ENCODE data around the gene ADAM22.
A peak's percentile ranks its signal among the peaks of the same experiment; 100 is the strongest.

ADAM22 gene

GRCh38 chr7:87959336-87959735 lies 25.3 kb downstream of the ADAM22 start:
- no peak for DNase-seq
- intact Hi-C loops (cut with DNase I): no loop called here

GRCh38 chr7:87960239-87960638 lies 26.2 kb downstream of the ADAM22 start:
- no peak for DNase-seq
- intact Hi-C loops (cut with DNase I): no loop called here

- intact Hi-C loops (cut with DNase I): no loop called here
- DNase-seq: no peak
These were observed 27.7 kb downstream of the ADAM22 start for GRCh38 chr7:87961754-87962153.

GRCh38 chr7:87966271-87966670 lies 32.2 kb downstream of the ADAM22 start:
- no peak for DNase-seq
- intact Hi-C loops (cut with DNase I): no loop called here

GRCh38 chr7:87968021-87968420 lies 34.0 kb downstream of the ADAM22 start:
- intact Hi-C loops (cut with DNase I): no loop called here
- no peak for DNase-seq

GRCh38 chr7:87982116-87982515 lies 48.1 kb downstream of the ADAM22 start:
- intact Hi-C loops (cut with DNase I): no loop called here
- no peak for DNase-seq

- intact Hi-C loops (cut with DNase I): no loop called here
- no peak for DNase-seq
These were observed 50.0 kb downstream of the ADAM22 start for GRCh38 chr7:87984088-87984487.

- intact Hi-C loops (cut with DNase I): no loop called here
- no peak for DNase-seq
These were observed 59.2 kb downstream of the ADAM22 start for GRCh38 chr7:87993269-87993668.

- no peak for DNase-seq
- intact Hi-C loops (cut with DNase I): no loop called here
These were observed 65.2 kb downstream of the ADAM22 start for GRCh38 chr7:87999261-87999660.

GRCh38 chr7:88001744-88002530 lies 67.9 kb downstream of the ADAM22 start:
- DNase-seq: peak in 1 of 10 donors; percentile 44
- intact Hi-C loops (cut with DNase I): no loop called here

GRCh38 chr7:88002617-88003016 lies 68.6 kb downstream of the ADAM22 start:
- intact Hi-C loops (cut with DNase I): no loop called here
- no peak for DNase-seq

GRCh38 chr7:88003581-88003980 lies 69.5 kb downstream of the ADAM22 start:
- no peak for DNase-seq
- intact Hi-C loops (cut with DNase I): no loop called here

GRCh38 chr7:88005191-88005590 lies 71.1 kb downstream of the ADAM22 start:
- DNase-seq: no peak
- intact Hi-C loops (cut with DNase I): no loop called here

- no peak for DNase-seq
- intact Hi-C loops (cut with DNase I): no loop called here
These were observed 75.6 kb downstream of the ADAM22 start for GRCh38 chr7:88009651-88010050.

- no peak for DNase-seq
- intact Hi-C loops (cut with DNase I): no loop called here
These were observed 78.0 kb downstream of the ADAM22 start for GRCh38 chr7:88012086-88012485.

- DNase-seq: no peak
- intact Hi-C loops (cut with DNase I): no loop called here
These were observed 79.9 kb downstream of the ADAM22 start for GRCh38 chr7:88013981-88014380.

- DNase-seq: no peak
- intact Hi-C loops (cut with DNase I): no loop called here
These were observed 80.5 kb downstream of the ADAM22 start for GRCh38 chr7:88014581-88014980.

GRCh38 chr7:88015309-88015708 lies 81.3 kb downstream of the ADAM22 start:
- intact Hi-C loops (cut with DNase I): no loop called here
- no peak for DNase-seq

- intact Hi-C loops (cut with DNase I): no loop called here
- DNase-seq: no peak
These were observed 84.5 kb downstream of the ADAM22 start for GRCh38 chr7:88018501-88018900.

- DNase-seq: no peak
- intact Hi-C loops (cut with DNase I): no loop called here
These were observed 87.1 kb downstream of the ADAM22 start for GRCh38 chr7:88020953-88021665.

- intact Hi-C loops (cut with DNase I): no loop called here
- DNase-seq: no peak
These were observed 93.7 kb downstream of the ADAM22 start for GRCh38 chr7:88027724-88028123.

- peak in 3 of 10 donors; percentile 4 to 85 (median 57) for DNase-seq
- intact Hi-C loops (cut with DNase I): no loop called here
These were observed 100.1 kb downstream of the ADAM22 start for GRCh38 chr7:88034083-88034695.
